Measurements from ENCODE around the gene PDGFA.

DNA sequence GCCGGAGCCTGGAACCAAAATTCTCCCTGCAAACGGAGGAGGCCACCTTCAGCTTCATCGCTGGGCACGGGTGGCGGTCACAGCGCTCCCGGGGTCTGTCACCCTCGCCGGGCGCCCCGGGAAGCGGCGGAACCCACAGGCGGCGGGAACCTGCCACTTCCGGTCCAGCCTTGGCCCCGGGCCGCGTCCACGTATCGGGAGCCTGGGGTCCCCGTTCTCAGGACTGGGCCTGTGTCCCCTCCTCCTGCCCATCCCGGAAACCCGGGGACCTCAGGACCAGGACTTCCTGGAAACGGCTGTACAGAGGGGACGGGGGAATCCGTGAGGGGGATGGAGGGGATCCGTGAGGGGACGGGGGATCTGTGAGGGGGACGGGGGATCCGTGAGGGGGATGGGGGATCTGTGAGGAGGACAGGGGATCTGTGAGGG, 25.4 kb downstream of the PDGFA start:
- TF ChIP-seq, protein P1, sequence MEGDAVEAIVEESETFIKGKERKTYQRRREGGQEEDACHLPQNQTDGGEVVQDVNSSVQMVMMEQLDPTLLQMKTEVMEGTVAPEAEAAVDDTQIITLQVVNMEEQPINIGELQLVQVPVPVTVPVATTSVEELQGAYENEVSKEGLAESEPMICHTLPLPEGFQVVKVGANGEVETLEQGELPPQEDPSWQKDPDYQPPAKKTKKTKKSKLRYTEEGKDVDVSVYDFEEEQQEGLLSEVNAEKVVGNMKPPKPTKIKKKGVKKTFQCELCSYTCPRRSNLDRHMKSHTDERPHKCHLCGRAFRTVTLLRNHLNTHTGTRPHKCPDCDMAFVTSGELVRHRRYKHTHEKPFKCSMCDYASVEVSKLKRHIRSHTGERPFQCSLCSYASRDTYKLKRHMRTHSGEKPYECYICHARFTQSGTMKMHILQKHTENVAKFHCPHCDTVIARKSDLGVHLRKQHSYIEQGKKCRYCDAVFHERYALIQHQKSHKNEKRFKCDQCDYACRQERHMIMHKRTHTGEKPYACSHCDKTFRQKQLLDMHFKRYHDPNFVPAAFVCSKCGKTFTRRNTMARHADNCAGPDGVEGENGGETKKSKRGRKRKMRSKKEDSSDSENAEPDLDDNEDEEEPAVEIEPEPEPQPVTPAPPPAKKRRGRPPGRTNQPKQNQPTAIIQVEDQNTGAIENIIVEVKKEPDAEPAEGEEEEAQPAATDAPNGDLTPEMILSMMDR (IDR thresholded peaks at IDR 0.05), result no peak
- no peak for TF ChIP-seq POLR2A (IDR thresholded peaks at IDR 0.05)
